A549 (cell line): ENCODE results near the gene STX18. TPM values are rescaled to one million over a fixed set of nuclear protein-coding genes. Genes with fewer than 3 reads are reported as not detected.

ENCODE experiments used
- ATAC-seq, 2 experiments: fragments of 200-7000 bp in 1 of 2; fragments of >200 bp in 1 of 2; cut with Nextera tagmentation in 1 of 2; cut with Tn5 transposase in 1 of 2; 3 replicates each; pipeline versions ENCODE4 v1.8.0 to v1.9.1; 2018 to 2020; ENCODE audit warnings: mild to moderate bottlenecking in 1 of 2, moderate library complexity in 1 of 2
- CTCF ChIA-PET: fragments of 300-600 bp; sonication (Branson Sonifier 250); formaldehyde crosslinking; extraction: SDS; loops from one replicate; lab custom pipeline; 2021; ENCODE audit warnings: antibody characterized with exemption, inconsistent platforms; lab: Yijun Ruan, JAX
- POLR2A ChIA-PET: fragments of 350-600 bp; formaldehyde crosslinking; extraction: SDS; loops from one replicate; lab custom pipeline; 2021; ENCODE audit warnings: antibody characterized with exemption, inconsistent platforms; lab: Yijun Ruan, JAX
- DNase-seq, 2 experiments: peaks; one replicate each; pipeline versions ENCODE4 v3.0.0 to v3.0.0-alpha.2; 2011 to 2016; ENCODE audit warnings: low read depth in 1 of 2, low spot score in 1 of 2
- FAIRE-seq: peaks from 2 replicates; lab custom pipeline; 2011; peaks lifted over from hg19 to GRCh38; lab: Jason Lieb, UNC
- H3K27ac ChIP-seq, 2 experiments: fragments of >200 bp; sonication (Bioruptor Twin); formaldehyde crosslinking; 3 replicates each; pipeline ENCODE4 v1.5.1; 2016 to 2017
- H3K4me1 ChIP-seq: fragments of >200 bp; sonication (Bioruptor Twin); formaldehyde crosslinking; 3 replicates; pipeline ENCODE4 v1.6.1; 2016
- H3K4me2 ChIP-seq: fragments of >200 bp; sonication (Bioruptor Twin); formaldehyde crosslinking; 3 replicates; pipeline ENCODE4 v1.6.1; 2016
- H3K4me3 ChIP-seq: fragments of >200 bp; sonication (Bioruptor Twin); formaldehyde crosslinking; 3 replicates; pipeline ENCODE4 v1.5.1; 2016
- H3K9me3 ChIP-seq: fragments of >200 bp; sonication (Bioruptor Twin); formaldehyde crosslinking; 3 replicates; pipeline ENCODE4 v1.6.1; 2016
- BHLHE40 ChIP-seq: IDR thresholded peaks from 2 replicates; pipeline ENCODE4 v1.6.1; 2012; ENCODE audit warnings: low read depth, low read length, inconsistent platforms
- CHD2 ChIP-seq: fragments of 150-350 bp; IDR thresholded peaks from 2 replicates; pipeline ENCODE4 v1.6.1; 2014; ENCODE audit warnings: low read length; ENCODE audit not compliant: partially characterized antibody
- CHD4 ChIP-seq: fragments of 200-600 bp; sonication (generic); IDR thresholded peaks from 2 replicates; pipeline ENCODE4 v1.6.1; 2016; ENCODE audit warnings: antibody characterized with exemption, mild to moderate bottlenecking, borderline replicate concordance
- E2F6 ChIP-seq: IDR thresholded peaks from 2 replicates; pipeline ENCODE4 v1.6.1; 2012; ENCODE audit warnings: low read depth, borderline replicate concordance
- EHMT2 ChIP-seq: fragments of 200-600 bp; sonication (generic); IDR thresholded peaks from 2 replicates; pipeline ENCODE4 v1.6.1; 2016; ENCODE audit warnings: antibody characterized with exemption, low read depth, mild to moderate bottlenecking, moderate library complexity
- FOSL2 ChIP-seq, 2 experiments: fragments of 450-650 bp in 1 of 2; fragments of >200 bp in 1 of 2; sonication (Bioruptor Twin) in 1 of 2; formaldehyde crosslinking; IDR thresholded peaks; 2 replicates each; pipeline versions ENCODE4 v1.5.0 to v1.6.1; 2016 to 2020; ENCODE audit warnings: mild to moderate bottlenecking in 1 of 2, moderate library complexity in 1 of 2
- FOXS1 ChIP-seq: fragments of 250-450 bp; sonication (Bioruptor Pico); IDR thresholded peaks from 2 replicates; pipeline ENCODE4 v1.5.0; 2020; ENCODE audit warnings: mild to moderate bottlenecking, moderate library complexity
- HOXA7 ChIP-seq: fragments of 250-450 bp; sonication (Bioruptor Pico); IDR thresholded peaks from 2 replicates; pipeline ENCODE4 v1.5.0; 2020; ENCODE audit warnings: mild to moderate bottlenecking, moderate library complexity
- KDM5A ChIP-seq: fragments of 200-600 bp; sonication (generic); IDR thresholded peaks from 2 replicates; pipeline ENCODE4 v1.6.1; 2016; ENCODE audit warnings: antibody characterized with exemption, mild to moderate bottlenecking
- MAFK ChIP-seq: fragments of 450-650 bp; IDR thresholded peaks from 2 replicates; pipeline ENCODE4 v1.6.1; 2014; ENCODE audit not compliant: partially characterized antibody
- PHF8 ChIP-seq: fragments of 200-600 bp; sonication (generic); IDR thresholded peaks from 2 replicates; pipeline ENCODE4 v1.6.1; 2016; ENCODE audit warnings: low read depth, mild to moderate bottlenecking, antibody characterized with exemption, moderate library complexity, borderline replicate concordance
- POLR2A ChIP-seq: IDR thresholded peaks from 2 replicates; pipeline ENCODE4 v1.6.1; 2012; ENCODE audit warnings: mild to moderate bottlenecking, low read length
- RFX5 ChIP-seq: fragments of 450-650 bp; IDR thresholded peaks from 2 replicates; pipeline ENCODE4 v1.7.1; 2014; ENCODE audit warnings: antibody characterized with exemption, mild to moderate bottlenecking, moderate library complexity
- SREBF2 ChIP-seq: fragments of 450-650 bp; IDR thresholded peaks from 2 replicates; pipeline ENCODE4 v1.6.1; 2014; ENCODE audit warnings: mild to moderate bottlenecking, moderate library complexity
- TFCP2L1 ChIP-seq: fragments of 250-450 bp; sonication (Bioruptor Pico); IDR thresholded peaks from 2 replicates; pipeline ENCODE4 v1.5.0; 2021; ENCODE audit warnings: mild to moderate bottlenecking
- WGBS: methylation state at CpG from one replicate; pipeline ENCODE4 v1.1.6; 2017; ENCODE audit errors: missing lambda C conversion rate; 5-methylcytosine and 5-hydroxymethylcytosine counted together
- polyA plus RNA-seq, 4 experiments: library from polyadenylated mRNA; depleted of rRNA in 3 of 4; stranded (reverse); fragments of >200 nt; fragmentation: RNase III in 1 of 4; extraction: RNeasy Plus Mini Kit Qiagen cat#74134 plus additional on column Dnase treatment in 1 of 4; gene quantifications; 2 replicates in 3 of 4; 3 replicates in 1 of 4; pipeline ENCODE4 v1.2.3, GENCODE V29; 2011 to 2017
- TF ChIP-seq, protein P1 (sequence below): fragments of 450-650 bp; IDR thresholded peaks from 2 replicates; pipeline ENCODE4 v1.6.1; 2014; ENCODE audit warnings: antibody characterized with exemption
- TF ChIP-seq, protein P2 (sequence below): fragments of 250-450 bp; sonication (Bioruptor Pico); IDR thresholded peaks from 2 replicates; pipeline ENCODE4 v1.5.0; 2021; ENCODE audit warnings: mild to moderate bottlenecking, moderate library complexity, borderline replicate concordance
- TF ChIP-seq, protein P3 (sequence below): fragments of 200-600 bp; sonication (generic); IDR thresholded peaks from 2 replicates; pipeline ENCODE4 v1.6.1; 2016; ENCODE audit warnings: antibody characterized with exemption, mild to moderate bottlenecking, moderate library complexity

STX18 gene
- polyA plus RNA-seq, 2 of the 4 experiments (the other 2 are of a cell fraction): 13.4 to 19.6 TPM

GRCh38 chr4:4559596-4559995 is 17.7 kb upstream of the STX18 start:
- Histone ChIP-seq H3K4me1 (no peaks in the 10 kb centered on the region), H3K9me3 (no peaks in the 10 kb centered on the region), H3K27ac (no peak overlapping the region), H3K4me2 (no peak overlapping the region), H3K4me3 (no peak overlapping the region)
- TF ChIP-seq CHD4 (no peak), FOXS1 (CRISPR knock-in tag) (no peak), HOXA7 (CRISPR knock-in tag) (no peak), POLR2A (no peak), SREBF2 (no peak), EHMT2 (no peak), RFX5 (no peak), MAFK (no peak), TFCP2L1 (no peak), CHD2 (no peak), E2F6 (no peak)
- TF ChIP-seq, protein P1, sequence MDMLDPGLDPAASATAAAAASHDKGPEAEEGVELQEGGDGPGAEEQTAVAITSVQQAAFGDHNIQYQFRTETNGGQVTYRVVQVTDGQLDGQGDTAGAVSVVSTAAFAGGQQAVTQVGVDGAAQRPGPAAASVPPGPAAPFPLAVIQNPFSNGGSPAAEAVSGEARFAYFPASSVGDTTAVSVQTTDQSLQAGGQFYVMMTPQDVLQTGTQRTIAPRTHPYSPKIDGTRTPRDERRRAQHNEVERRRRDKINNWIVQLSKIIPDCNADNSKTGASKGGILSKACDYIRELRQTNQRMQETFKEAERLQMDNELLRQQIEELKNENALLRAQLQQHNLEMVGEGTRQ: no peak
- TF ChIP-seq, protein P2, sequence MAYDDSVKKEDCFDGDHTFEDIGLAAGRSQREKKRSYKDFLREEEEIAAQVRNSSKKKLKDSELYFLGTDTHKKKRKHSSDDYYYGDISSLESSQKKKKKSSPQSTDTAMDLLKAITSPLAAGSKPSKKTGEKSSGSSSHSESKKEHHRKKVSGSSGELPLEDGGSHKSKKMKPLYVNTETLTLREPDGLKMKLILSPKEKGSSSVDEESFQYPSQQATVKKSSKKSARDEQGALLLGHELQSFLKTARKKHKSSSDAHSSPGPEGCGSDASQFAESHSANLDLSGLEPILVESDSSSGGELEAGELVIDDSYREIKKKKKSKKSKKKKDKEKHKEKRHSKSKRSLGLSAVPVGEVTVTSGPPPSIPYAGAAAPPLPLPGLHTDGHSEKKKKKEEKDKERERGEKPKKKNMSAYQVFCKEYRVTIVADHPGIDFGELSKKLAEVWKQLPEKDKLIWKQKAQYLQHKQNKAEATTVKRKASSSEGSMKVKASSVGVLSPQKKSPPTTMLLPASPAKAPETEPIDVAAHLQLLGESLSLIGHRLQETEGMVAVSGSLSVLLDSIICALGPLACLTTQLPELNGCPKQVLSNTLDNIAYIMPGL (CRISPR knock-in tag): no peak
- ATAC-seq: no peak
- WGBS: 51% methylated on average over 6 of the region's 6 CpGs
- CTCF ChIA-PET: interaction anchor here (0.6 to 0.7 kb wide), 3 partner anchors 77 to 939 kb away, joined by 3 read pairs; no protein-coding TSS in a partner anchor
- DNase-seq: no peak
- FAIRE-seq: no peak
- POLR2A ChIA-PET: no interaction called here

GRCh38 chr4:4558881-4559280 is 17.0 kb upstream of the STX18 start:
- CTCF ChIA-PET: no interaction called here
- POLR2A ChIA-PET: no interaction called here
- ATAC-seq (no peak), FAIRE-seq (no peak), DNase-seq (no peak)
- no peak overlapping the region for H3K4me3 ChIP-seq
- no peak overlapping the region for H3K4me2 ChIP-seq
- TF ChIP-seq TFCP2L1: no peak
- TF ChIP-seq, protein P3, sequence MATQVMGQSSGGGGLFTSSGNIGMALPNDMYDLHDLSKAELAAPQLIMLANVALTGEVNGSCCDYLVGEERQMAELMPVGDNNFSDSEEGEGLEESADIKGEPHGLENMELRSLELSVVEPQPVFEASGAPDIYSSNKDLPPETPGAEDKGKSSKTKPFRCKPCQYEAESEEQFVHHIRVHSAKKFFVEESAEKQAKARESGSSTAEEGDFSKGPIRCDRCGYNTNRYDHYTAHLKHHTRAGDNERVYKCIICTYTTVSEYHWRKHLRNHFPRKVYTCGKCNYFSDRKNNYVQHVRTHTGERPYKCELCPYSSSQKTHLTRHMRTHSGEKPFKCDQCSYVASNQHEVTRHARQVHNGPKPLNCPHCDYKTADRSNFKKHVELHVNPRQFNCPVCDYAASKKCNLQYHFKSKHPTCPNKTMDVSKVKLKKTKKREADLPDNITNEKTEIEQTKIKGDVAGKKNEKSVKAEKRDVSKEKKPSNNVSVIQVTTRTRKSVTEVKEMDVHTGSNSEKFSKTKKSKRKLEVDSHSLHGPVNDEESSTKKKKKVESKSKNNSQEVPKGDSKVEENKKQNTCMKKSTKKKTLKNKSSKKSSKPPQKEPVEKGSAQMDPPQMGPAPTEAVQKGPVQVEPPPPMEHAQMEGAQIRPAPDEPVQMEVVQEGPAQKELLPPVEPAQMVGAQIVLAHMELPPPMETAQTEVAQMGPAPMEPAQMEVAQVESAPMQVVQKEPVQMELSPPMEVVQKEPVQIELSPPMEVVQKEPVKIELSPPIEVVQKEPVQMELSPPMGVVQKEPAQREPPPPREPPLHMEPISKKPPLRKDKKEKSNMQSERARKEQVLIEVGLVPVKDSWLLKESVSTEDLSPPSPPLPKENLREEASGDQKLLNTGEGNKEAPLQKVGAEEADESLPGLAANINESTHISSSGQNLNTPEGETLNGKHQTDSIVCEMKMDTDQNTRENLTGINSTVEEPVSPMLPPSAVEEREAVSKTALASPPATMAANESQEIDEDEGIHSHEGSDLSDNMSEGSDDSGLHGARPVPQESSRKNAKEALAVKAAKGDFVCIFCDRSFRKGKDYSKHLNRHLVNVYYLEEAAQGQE: no peak
- TF ChIP-seq FOXS1 (CRISPR knock-in tag): no peak
- no peak for TF ChIP-seq KDM5A
- no peak for TF ChIP-seq BHLHE40
- TF ChIP-seq FOSL2 (IDR thresholded peaks at IDR 0.05): no peak
- no peak for TF ChIP-seq FOSL2 (CRISPR knock-in tag; IDR thresholded peaks at IDR 0.05)
- TF ChIP-seq PHF8: no peak
- no peaks in the 10 kb centered on the region for H3K9me3 ChIP-seq
- H3K27ac ChIP-seq: no peak overlapping the region
- no peaks in the 10 kb centered on the region for H3K4me1 ChIP-seq
- 57% methylated on average over 4 of the region's 4 CpGs for WGBS
